Measurements from ENCODE around the gene PNPLA7.

- TF ChIP-seq MYC (IDR thresholded peaks at IDR 0.05; ENCODE audit: insufficient read depth, insufficient read length, insufficient replicate concordance, low read length, severe bottlenecking) (no peak), KDM1A (IDR thresholded peaks at IDR 0.05; ENCODE audit: borderline replicate concordance) (no peak), CTCF (IDR thresholded peaks at IDR 0.05 in 2 of 3, conservative IDR thresholded peaks at IDR 0.05 in 1 of 3; ENCODE audit: control insufficient read depth in 2 of 3, extremely low read depth in 1 of 3, insufficient read depth in 1 of 3, low read depth in 3 of 3, low read length in 3 of 3) (no peak), CHD4 (IDR thresholded peaks at IDR 0.05) (no peak), POLR2A (IDR thresholded peaks at IDR 0.05; ENCODE audit: low read depth, low read length) (no peak), MLLT1 (IDR thresholded peaks at IDR 0.05) (no peak), TARDBP (IDR thresholded peaks at IDR 0.05; ENCODE audit: borderline replicate concordance) (no peak), ZNF24 (IDR thresholded peaks at IDR 0.05) (no peak), RFX5 (IDR thresholded peaks at IDR 0.05; ENCODE audit: low read depth, low read length) (no peak), PKNOX1 (IDR thresholded peaks at IDR 0.05) (no peak), BMI1 (IDR thresholded peaks at IDR 0.05; ENCODE audit: borderline replicate concordance) (no peak), IRF4 (IDR thresholded peaks at IDR 0.05; ENCODE audit: low read depth, low read length) (no peak)
Measured at GRCh38 chr9:137496601-137497375, 53.4 kb downstream of the PNPLA7 start.

Measured in GM12878 (cell line).